CD4-positive, alpha-beta T cell treated with Interleukin-6 at 100 ng/mL for 8 hours (primary cell): ENCODE data around the gene FOXA1.

Experiments
- DNase-seq: peaks from one replicate; pipeline ENCODE4 v3.0.0-alpha.2; 2020; ENCODE audit warnings: mixed read lengths, low spot score

FOXA1 gene

GRCh38 chr14:37602605-37603453, 7.8 kb upstream of the FOXA1 start:
- DNase-seq = no peak

DNA sequence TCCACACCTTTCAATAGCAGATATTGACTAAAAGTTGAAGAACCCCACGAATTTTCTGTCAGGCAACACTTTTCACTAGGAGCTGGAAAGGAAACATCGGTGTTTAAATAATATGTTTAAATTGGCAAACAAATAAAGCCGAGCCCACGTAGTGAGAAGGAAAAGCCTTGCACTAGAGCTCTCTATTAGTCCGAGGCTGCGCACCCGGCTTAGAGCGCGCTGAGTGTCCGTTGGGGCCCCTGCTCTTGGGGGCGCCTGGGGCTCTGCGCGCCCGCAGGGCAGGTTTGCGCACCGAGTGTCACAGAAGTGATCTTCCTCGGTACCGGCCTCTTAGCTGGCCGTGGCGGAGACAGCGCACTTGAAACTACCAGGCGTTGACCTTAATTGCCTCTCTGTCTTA, 6.8 kb upstream of the FOXA1 start:
- DNase-seq = no peak

- DNase-seq = no peak
Observed at GRCh38 chr14:37600880-37601741, 6.1 kb upstream of the FOXA1 start.

DNA sequence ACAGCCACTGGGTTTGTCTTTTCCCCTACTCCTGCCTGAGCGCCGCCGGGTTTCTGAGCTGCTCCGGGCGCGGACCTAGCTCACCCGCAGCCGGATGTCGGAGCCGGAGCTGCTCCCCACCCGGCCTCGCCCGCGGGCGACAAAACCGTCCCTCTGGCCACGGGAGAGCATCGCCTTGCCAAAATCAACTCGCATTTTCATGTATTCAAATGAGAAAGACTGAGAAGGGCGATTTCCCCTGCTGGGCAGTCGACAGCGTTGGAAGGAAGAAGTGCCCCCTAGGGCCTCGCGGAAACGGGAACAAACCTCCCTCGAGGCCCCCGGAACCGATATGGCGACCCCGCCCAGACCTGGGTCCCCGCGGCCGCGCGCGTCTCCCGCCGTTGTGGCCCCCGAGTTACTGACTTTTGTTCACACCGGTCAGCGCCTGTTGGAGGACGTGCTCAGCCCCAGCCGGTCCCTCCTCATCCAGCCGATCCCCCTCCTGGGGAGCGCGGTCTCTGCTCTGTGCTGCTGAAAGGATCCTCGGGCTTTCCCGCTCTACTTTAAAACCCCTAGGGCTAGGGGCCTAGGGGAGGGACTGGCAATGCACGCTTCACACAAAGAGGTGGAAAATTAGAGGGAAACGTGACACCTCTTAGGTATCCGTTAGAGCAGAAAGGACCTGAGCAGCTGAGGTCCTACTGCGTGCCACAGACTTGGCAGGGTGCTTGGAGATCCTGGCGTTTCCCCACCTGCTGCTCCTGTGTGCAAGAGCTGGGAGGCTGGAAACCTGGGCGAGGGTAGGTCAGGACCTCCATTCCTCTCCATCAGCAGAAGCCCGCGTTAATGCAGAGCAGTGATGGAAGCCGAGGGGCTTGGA, 4.7 kb upstream of the FOXA1 start:
- DNase-seq = no peak

DNA sequence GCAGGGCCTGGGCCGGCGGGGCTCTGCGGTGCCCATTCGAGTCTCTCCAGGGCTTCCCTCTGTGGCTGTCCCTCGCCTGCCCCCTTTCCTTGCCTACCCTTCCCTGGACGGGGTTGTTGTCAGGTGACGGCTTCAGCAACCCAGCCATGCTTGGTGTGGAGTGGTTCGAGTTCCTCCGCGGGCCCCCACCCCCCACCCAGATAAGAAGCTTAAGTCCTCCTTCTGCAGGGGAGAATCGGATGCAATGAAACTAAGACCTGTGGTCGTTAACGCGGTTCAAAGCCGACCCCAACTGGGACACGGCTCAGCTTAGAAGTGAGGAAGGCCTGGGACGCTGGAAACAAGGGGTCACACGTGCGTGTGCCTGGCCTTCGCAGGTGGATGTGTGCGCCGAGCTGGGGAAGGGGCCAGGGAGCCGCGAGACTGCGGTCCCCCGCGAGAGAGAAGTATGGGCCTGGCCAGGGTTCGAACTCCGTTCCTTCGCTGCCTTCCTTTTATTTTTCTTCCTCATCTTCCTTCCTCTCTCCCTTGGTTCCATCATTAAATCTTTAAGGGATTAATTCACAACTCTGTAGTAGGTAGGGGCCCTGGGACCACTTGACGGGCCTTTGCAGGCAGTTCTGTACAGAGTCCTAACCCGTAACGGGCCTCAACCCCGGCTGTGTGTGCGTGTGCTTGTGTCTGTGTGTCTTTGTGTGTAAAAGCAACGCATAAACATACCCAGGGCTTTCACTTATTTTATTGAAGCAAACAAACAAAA, 3.9 kb upstream of the FOXA1 start:
- DNase-seq = no peak

- no peak for DNase-seq
Observed at GRCh38 chr14:37597914-37598746, 3.1 kb upstream of the FOXA1 start.

DNA sequence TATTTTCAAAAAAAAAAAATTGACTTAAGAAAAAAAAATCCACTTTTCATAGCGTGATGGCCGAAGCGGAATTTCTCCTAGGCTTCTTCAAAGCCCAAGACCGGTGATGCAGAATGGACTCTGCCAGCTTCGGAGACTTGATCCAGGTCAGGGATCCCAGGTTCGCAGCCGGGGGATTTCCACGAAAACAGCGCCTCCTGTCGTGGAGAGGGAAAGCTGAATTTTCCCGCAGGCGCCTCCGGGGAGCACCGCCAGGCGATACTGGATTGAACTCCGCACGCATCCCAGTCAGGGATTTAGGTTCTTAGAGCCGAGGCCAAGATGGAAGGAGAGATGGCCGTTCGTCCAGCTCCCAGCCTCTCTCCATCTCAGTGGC, 2.5 kb upstream of the FOXA1 start:
- no peak for DNase-seq

GRCh38 chr14:37596790-37597472, 1.9 kb upstream of the FOXA1 start:
- no peak for DNase-seq

DNA sequence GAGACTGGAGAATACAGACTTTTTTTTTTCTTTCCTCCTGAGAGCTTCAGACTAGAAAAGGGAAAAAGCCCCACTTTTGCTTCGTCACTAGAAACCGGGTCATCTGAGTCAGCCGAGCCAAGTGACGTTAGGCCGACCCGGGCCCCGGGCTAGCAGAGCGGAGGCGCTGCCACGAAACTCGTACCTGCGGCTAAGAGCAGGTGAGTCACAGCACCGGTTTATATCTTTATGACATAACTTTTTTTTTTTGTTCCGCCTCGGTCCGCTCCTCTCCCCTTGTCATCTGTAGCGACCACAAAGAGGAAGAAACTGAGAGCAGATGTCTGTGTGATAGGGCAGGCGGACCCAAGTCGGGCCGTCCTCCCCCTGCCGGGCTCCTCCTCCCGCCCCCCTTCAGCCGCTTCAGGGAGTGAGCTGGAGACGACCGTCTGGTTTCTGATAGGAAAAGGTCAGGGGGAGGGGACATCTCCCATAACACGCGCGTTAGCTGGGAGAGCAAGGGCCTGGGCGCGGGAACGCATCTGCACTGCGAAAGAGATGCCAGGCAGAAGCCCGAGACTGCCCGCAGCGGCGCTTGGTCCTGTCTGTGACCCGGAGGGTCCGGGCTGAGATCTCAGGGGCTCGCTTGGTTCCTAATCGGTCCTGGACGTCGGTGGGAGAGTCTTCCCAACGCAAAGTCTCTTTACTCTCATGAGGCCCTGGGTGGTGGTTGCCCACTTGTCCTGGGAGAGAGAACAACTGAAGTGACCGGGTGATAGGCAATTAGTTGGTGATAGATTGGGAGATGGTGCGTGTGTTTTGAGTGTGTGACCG, 966 bp upstream of the FOXA1 start:
- DNase-seq = no peak

- DNase-seq = no peak
Observed at GRCh38 chr14:37594238-37594970, 645 bp downstream of the FOXA1 start.

- no peak for DNase-seq
Observed at GRCh38 chr14:37593511-37594237, 1.4 kb downstream of the FOXA1 start.

- DNase-seq = no peak
Observed at GRCh38 chr14:37592482-37593408, 2.3 kb downstream of the FOXA1 start.

- no peak for DNase-seq
Observed at GRCh38 chr14:37591941-37592481, 3.0 kb downstream of the FOXA1 start.

DNA sequence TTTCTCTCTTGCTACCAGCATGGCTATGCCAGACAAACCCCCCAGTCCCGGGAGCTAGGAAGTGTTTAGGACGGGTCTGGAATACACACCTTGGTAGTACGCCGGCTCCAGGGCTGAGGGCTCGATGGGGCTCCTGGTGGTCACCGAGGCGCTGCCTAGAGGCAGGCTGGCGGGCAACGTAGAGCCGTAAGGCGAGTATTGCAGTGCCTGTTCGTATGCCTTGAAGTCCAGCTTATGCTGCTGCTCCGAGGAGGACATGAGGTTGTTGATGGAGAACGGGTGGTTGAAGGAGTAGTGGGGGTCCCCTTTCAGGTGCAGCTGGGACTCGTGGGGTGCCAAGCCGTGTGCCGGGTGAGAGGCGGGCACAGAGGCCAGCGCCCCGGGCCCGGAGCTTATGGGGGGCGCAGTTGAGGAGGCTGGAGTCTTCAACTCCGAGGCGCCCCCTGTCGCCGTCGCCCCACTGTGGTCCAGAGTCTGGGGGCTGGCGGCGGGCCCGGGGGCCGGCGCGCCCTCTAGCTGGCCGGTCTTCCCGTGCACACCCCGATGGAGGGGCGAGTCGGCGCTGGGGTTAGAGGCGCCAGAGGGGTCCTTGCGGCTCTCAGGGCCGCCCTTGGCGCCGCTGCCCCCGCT, 3.6 kb downstream of the FOXA1 start:
- DNase-seq = no peak

- no peak for DNase-seq
Observed at GRCh38 chr14:37590428-37591139, 4.5 kb downstream of the FOXA1 start.
